Glutamatergic neuron (in vitro differentiated cells): ENCODE results near the gene FHIT. TPM values are rescaled to one million over a fixed set of nuclear protein-coding genes. Genes with fewer than 3 reads are reported as not detected.

Source experiments
- DNase-seq: peaks from one replicate; pipeline ENCODE4 v3.0.0; 2022
- H3K27ac Mint-ChIP-seq: one replicate; pipeline ENCODE4 v1.8.0; 2020; ENCODE audit warnings: mild to moderate bottlenecking, mixed read lengths, inconsistent platforms; ENCODE audit not compliant: unreplicated experiment
- H3K27me3 Mint-ChIP-seq: one replicate; pipeline ENCODE4 v1.8.0; 2020; ENCODE audit warnings: mild to moderate bottlenecking, moderate library complexity, mixed read lengths, inconsistent platforms; ENCODE audit not compliant: unreplicated experiment
- H3K36me3 Mint-ChIP-seq: one replicate; pipeline ENCODE4 v1.8.0; 2020; ENCODE audit warnings: mild to moderate bottlenecking, mixed read lengths, inconsistent platforms; ENCODE audit not compliant: unreplicated experiment
- H3K4me1 Mint-ChIP-seq: one replicate; pipeline ENCODE4 v1.8.0; 2020; ENCODE audit warnings: mild to moderate bottlenecking, low read depth, mixed read lengths, inconsistent platforms; ENCODE audit not compliant: unreplicated experiment
- H3K4me3 Mint-ChIP-seq: one replicate; pipeline ENCODE4 v1.8.0; 2020; ENCODE audit warnings: mild to moderate bottlenecking, mixed read lengths, inconsistent platforms; ENCODE audit not compliant: unreplicated experiment
- H3K9me3 Mint-ChIP-seq: one replicate; pipeline ENCODE4 v1.8.0; 2020; ENCODE audit warnings: mild to moderate bottlenecking, moderate library complexity, mixed read lengths, inconsistent platforms; ENCODE audit not compliant: unreplicated experiment
- CTCF ChIP-seq: fragments of 200-600 bp; sonication (generic); IDR thresholded peaks from one replicate; pipeline ENCODE4 v1.5.0; 2021; ENCODE audit not compliant: partially characterized antibody, unreplicated experiment
- total RNA-seq: library from RNA; stranded (reverse); fragmentation: NEBNext Ultra II Directional; extraction: Animal tissue kit (Norgen Biotek cat#: 25700); gene quantifications from one replicate; pipeline ENCODE4 v1.2.1, GENCODE V29; 2021; ENCODE audit not compliant: unreplicated experiment

Gene FHIT
- total RNA-seq, 1 donor from 2014 or later, result 15.2 TPM

- H3K36me3 Mint-ChIP-seq, result no peaks in the 10 kb centered on the region
- TF ChIP-seq CTCF, result no peak
- no peak overlapping the region for H3K27ac Mint-ChIP-seq
- H3K9me3 Mint-ChIP-seq, result peaks cover 5% of the 10 kb centered on the region
- H3K27me3 Mint-ChIP-seq, result peaks cover 5% of the 10 kb centered on the region
- peaks cover 16% of the 10 kb centered on the region for H3K4me1 Mint-ChIP-seq
- no peak for DNase-seq
- no peak overlapping the region for H3K4me3 Mint-ChIP-seq
Measured at GRCh38 chr3:60220768-60221167, 1030.5 kb downstream of the FHIT start.

GRCh38 chr3:60219501-60219900, 1031.8 kb downstream of the FHIT start:
- Mint-ChIP-seq H3K36me3 (no peaks in the 10 kb centered on the region), H3K4me1 (peaks cover 17% of the 10 kb centered on the region), H3K27ac (no peak overlapping the region), H3K27me3 (peaks cover 4% of the 10 kb centered on the region), H3K4me3 (no peak overlapping the region), H3K9me3 (peaks cover 4% of the 10 kb centered on the region)
- TF ChIP-seq CTCF, result no peak
- no peak for DNase-seq

- Mint-ChIP-seq H3K36me3 (no peaks in the 10 kb centered on the region), H3K9me3 (peaks cover 4% of the 10 kb centered on the region), H3K27ac (peak overlapping the region; percentile 1), H3K4me3 (no peak overlapping the region), H3K4me1 (peaks cover 17% of the 10 kb centered on the region), H3K27me3 (peaks cover 4% of the 10 kb centered on the region)
- no peak for TF ChIP-seq CTCF
- DNase-seq, result no peak
Measured at GRCh38 chr3:60217156-60217911, 1033.9 kb downstream of the FHIT start.

GRCh38 chr3:60216462-60217075, 1034.7 kb downstream of the FHIT start:
- peaks cover 4% of the 10 kb centered on the region for H3K9me3 Mint-ChIP-seq
- peaks cover 17% of the 10 kb centered on the region for H3K4me1 Mint-ChIP-seq
- H3K27me3 Mint-ChIP-seq, result peaks cover 4% of the 10 kb centered on the region
- H3K27ac Mint-ChIP-seq, result peak overlapping the region; percentile 78
- no peak for TF ChIP-seq CTCF
- no peaks in the 10 kb centered on the region for H3K36me3 Mint-ChIP-seq
- peak overlapping the region; percentile 56 for H3K4me3 Mint-ChIP-seq
- no peak for DNase-seq

- Mint-ChIP-seq H3K9me3 (peaks cover 4% of the 10 kb centered on the region), H3K4me3 (no peak overlapping the region), H3K36me3 (no peaks in the 10 kb centered on the region), H3K4me1 (peaks cover 17% of the 10 kb centered on the region), H3K27me3 (peaks cover 4% of the 10 kb centered on the region), H3K27ac (no peak overlapping the region)
- TF ChIP-seq CTCF, result no peak
- DNase-seq, result no peak
Measured at GRCh38 chr3:60215946-60216345, 1035.3 kb downstream of the FHIT start.
